ENCODE results near the gene SGCD.

Gene SGCD

DNA sequence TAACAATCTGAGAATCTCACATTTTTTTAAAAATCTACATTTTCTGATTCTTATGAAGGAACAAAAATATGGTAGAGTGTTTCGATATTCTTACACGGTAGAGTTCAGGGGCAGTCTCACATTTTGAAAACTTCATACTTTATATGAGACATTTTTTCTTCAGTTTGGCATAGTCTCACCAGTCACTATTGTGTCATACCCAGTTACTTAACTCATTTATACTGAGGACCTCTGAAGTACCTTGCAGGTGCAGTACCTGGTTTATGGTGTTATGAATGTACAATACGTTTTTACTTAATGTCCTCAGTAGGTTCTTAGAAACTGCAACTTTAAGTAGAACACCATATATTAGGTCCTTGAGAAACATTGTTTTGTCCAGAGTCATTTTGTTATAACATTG lies 196.6 kb downstream of the SGCD start:
- no peaks in the 10 kb centered on the region for H3K9me3 ChIP-seq (ENCODE audit: control insufficient read depth, insufficient read depth, low read depth, low read length)
- H3K27ac ChIP-seq (ENCODE audit: extremely low read depth, low read depth, low read length) = no peak overlapping the region
- ChIA-PET CTCF (interaction anchor here (0.6 to 0.7 kb wide), 2 partner anchors 178 to 1028 kb away, joined by 3 to 5 read pairs; no protein-coding TSS in a partner anchor), POLR2A (no interaction called here)
- TF ChIP-seq ZFP69B (tag by site-specific recombination; IDR thresholded peaks at IDR 0.05) (no peak), YY1 (tag by site-specific recombination; IDR thresholded peaks at IDR 0.05) (no peak), ZNF76 (tag by site-specific recombination; IDR thresholded peaks at IDR 0.05; ENCODE audit: borderline replicate concordance, low read depth) (no peak), HOXC10 (CRISPR knock-in tag; IDR thresholded peaks at IDR 0.05) (no peak)
- no peaks in the 10 kb centered on the region for H3K4me1 ChIP-seq (ENCODE audit: control insufficient read depth, insufficient read depth, low read length)
- H3K4me3 ChIP-seq (ENCODE audit: low read depth, low read length) = no peak overlapping the region
- H3K36me3 ChIP-seq (ENCODE audit: control insufficient read depth in 2 of 2, insufficient read depth in 1 of 2, low read length in 2 of 2) = no peaks in the 10 kb centered on the region

DNA sequence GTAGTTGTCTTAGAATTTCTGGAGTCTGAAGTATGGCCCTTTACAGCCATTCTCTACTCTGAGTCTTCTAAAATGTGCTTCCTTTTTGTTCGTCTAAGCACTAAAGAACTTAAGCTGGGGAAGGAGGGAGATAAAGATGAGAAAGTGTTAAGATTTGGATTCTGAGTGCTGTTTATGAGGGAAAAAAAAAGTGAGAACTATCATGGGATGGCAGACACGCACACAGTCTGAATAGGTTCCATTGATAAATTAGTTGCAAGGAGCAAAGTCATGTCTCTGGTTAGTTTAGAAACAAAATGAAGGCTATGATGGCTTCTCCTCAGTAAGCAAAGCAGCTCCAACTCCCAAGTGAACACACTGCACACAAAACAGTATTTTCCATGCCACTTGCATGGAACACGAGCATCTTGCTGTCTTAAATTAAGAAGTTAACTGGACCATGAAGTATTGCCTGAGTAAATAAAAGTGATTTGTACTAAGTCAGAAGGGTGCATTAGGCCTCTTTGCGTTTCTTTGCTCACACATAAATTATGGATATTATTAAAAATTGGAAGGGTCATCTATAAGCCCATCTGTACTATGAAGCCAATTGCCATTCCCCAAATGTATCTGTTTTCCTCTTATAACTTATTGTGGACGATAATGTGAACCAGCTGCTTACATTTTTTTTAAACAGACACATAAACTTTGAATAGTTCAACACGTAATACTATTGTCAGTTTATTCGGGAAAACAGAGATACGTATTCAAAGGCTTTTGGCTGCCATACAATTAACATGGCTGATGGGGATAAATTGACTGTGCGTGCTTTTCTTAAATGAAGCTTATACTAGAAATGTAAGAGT lies 199.3 kb downstream of the SGCD start:
- TF ChIP-seq, protein P1, sequence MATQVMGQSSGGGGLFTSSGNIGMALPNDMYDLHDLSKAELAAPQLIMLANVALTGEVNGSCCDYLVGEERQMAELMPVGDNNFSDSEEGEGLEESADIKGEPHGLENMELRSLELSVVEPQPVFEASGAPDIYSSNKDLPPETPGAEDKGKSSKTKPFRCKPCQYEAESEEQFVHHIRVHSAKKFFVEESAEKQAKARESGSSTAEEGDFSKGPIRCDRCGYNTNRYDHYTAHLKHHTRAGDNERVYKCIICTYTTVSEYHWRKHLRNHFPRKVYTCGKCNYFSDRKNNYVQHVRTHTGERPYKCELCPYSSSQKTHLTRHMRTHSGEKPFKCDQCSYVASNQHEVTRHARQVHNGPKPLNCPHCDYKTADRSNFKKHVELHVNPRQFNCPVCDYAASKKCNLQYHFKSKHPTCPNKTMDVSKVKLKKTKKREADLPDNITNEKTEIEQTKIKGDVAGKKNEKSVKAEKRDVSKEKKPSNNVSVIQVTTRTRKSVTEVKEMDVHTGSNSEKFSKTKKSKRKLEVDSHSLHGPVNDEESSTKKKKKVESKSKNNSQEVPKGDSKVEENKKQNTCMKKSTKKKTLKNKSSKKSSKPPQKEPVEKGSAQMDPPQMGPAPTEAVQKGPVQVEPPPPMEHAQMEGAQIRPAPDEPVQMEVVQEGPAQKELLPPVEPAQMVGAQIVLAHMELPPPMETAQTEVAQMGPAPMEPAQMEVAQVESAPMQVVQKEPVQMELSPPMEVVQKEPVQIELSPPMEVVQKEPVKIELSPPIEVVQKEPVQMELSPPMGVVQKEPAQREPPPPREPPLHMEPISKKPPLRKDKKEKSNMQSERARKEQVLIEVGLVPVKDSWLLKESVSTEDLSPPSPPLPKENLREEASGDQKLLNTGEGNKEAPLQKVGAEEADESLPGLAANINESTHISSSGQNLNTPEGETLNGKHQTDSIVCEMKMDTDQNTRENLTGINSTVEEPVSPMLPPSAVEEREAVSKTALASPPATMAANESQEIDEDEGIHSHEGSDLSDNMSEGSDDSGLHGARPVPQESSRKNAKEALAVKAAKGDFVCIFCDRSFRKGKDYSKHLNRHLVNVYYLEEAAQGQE (tag by site-specific recombination; IDR thresholded peaks at IDR 0.05) = no peak
- TF ChIP-seq ZSCAN16 (tag by site-specific recombination; IDR thresholded peaks at IDR 0.05) (no peak), ZNF266 (tag by site-specific recombination; IDR thresholded peaks at IDR 0.05; ENCODE audit: low read depth) (no peak), MYNN (tag by site-specific recombination; IDR thresholded peaks at IDR 0.05; ENCODE audit: borderline replicate concordance) (no peak), KLF7 (tag by site-specific recombination; IDR thresholded peaks at IDR 0.05; ENCODE audit: borderline replicate concordance) (no peak), ZNF530 (tag by site-specific recombination; IDR thresholded peaks at IDR 0.05; ENCODE audit: low read depth) (no peak), HOXA7 (CRISPR knock-in tag; IDR thresholded peaks at IDR 0.05; ENCODE audit: borderline replicate concordance) (no peak), ZNF677 (tag by site-specific recombination; IDR thresholded peaks at IDR 0.05) (no peak), ZNF132 (tag by site-specific recombination; IDR thresholded peaks at IDR 0.05; ENCODE audit: borderline replicate concordance) (no peak)
- TF ChIP-seq, protein P2, sequence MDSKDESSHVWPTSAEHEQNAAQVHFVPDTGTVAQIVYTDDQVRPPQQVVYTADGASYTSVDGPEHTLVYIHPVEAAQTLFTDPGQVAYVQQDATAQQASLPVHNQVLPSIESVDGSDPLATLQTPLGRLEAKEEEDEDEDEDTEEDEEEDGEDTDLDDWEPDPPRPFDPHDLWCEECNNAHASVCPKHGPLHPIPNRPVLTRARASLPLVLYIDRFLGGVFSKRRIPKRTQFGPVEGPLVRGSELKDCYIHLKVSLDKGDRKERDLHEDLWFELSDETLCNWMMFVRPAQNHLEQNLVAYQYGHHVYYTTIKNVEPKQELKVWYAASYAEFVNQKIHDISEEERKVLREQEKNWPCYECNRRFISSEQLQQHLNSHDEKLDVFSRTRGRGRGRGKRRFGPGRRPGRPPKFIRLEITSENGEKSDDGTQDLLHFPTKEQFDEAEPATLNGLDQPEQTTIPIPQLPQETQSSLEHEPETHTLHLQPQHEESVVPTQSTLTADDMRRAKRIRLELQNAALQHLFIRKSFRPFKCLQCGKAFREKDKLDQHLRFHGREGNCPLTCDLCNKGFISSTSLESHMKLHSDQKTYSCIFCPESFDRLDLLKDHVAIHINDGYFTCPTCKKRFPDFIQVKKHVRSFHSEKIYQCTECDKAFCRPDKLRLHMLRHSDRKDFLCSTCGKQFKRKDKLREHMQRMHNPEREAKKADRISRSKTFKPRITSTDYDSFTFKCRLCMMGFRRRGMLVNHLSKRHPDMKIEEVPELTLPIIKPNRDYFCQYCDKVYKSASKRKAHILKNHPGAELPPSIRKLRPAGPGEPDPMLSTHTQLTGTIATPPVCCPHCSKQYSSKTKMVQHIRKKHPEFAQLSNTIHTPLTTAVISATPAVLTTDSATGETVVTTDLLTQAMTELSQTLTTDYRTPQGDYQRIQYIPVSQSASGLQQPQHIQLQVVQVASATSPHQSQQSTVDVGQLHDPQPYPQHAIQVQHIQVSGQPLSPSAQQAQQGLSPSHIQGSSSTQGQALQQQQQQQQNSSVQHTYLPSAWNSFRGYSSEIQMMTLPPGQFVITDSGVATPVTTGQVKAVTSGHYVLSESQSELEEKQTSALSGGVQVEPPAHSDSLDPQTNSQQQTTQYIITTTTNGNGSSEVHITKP (tag by site-specific recombination; IDR thresholded peaks at IDR 0.05) = no peak
- TF ChIP-seq, protein P3, sequence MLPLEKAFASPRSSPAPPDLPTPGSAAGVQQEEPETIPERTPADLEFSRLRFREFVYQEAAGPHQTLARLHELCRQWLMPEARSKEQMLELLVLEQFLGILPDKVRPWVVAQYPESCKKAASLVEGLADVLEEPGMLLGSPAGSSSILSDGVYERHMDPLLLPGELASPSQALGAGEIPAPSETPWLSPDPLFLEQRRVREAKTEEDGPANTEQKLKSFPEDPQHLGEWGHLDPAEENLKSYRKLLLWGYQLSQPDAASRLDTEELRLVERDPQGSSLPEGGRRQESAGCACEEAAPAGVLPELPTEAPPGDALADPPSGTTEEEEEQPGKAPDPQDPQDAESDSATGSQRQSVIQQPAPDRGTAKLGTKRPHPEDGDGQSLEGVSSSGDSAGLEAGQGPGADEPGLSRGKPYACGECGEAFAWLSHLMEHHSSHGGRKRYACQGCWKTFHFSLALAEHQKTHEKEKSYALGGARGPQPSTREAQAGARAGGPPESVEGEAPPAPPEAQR (tag by site-specific recombination; IDR thresholded peaks at IDR 0.05) = no peak
- TF ChIP-seq, protein P4, sequence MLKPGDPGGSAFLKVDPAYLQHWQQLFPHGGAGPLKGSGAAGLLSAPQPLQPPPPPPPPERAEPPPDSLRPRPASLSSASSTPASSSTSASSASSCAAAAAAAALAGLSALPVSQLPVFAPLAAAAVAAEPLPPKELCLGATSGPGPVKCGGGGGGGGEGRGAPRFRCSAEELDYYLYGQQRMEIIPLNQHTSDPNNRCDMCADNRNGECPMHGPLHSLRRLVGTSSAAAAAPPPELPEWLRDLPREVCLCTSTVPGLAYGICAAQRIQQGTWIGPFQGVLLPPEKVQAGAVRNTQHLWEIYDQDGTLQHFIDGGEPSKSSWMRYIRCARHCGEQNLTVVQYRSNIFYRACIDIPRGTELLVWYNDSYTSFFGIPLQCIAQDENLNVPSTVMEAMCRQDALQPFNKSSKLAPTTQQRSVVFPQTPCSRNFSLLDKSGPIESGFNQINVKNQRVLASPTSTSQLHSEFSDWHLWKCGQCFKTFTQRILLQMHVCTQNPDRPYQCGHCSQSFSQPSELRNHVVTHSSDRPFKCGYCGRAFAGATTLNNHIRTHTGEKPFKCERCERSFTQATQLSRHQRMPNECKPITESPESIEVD (tag by site-specific recombination; IDR thresholded peaks at IDR 0.05) = no peak
- TF ChIP-seq, protein P5, sequence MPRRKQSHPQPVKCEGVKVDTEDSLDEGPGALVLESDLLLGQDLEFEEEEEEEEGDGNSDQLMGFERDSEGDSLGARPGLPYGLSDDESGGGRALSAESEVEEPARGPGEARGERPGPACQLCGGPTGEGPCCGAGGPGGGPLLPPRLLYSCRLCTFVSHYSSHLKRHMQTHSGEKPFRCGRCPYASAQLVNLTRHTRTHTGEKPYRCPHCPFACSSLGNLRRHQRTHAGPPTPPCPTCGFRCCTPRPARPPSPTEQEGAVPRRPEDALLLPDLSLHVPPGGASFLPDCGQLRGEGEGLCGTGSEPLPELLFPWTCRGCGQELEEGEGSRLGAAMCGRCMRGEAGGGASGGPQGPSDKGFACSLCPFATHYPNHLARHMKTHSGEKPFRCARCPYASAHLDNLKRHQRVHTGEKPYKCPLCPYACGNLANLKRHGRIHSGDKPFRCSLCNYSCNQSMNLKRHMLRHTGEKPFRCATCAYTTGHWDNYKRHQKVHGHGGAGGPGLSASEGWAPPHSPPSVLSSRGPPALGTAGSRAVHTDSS (tag by site-specific recombination; IDR thresholded peaks at IDR 0.05) = no peak
- Histone ChIP-seq H3K9me3 (ENCODE audit: control insufficient read depth, insufficient read depth, low read depth, low read length) (no peaks in the 10 kb centered on the region), H3K4me3 (ENCODE audit: low read depth, low read length) (no peak overlapping the region), H3K27ac (ENCODE audit: extremely low read depth, low read depth, low read length) (no peak overlapping the region), H3K36me3 (ENCODE audit: control insufficient read depth in 2 of 2, insufficient read depth in 1 of 2, low read length in 2 of 2) (no peaks in the 10 kb centered on the region), H3K4me1 (ENCODE audit: control insufficient read depth, insufficient read depth, low read length) (no peaks in the 10 kb centered on the region)
- CTCF ChIA-PET = interaction anchor here (0.6 kb wide), 1 partner anchor 10 kb away, joined by 3 read pairs; no protein-coding TSS in a partner anchor
- POLR2A ChIA-PET = no interaction called here

Measured in HEK293 (cell line).